Esophagus muscularis mucosa (tissue), 3 donors: ENCODE data around the gene MAPK4.
"Not testable (repeated sequence)": the region's sequence is repeated elsewhere in the genome, so short reads cannot be mapped to it uniquely, and the experiment has no call there.

Experiments
- CTCF ChIP-seq, 3 experiments: fragments of 200-600 bp in 2 of 3; fragments of 450-650 bp in 1 of 3; sonication (generic) in 2 of 3; IDR thresholded peaks; one replicate each; pipeline ENCODE4 v1.5.1; 2017 to 2019; ENCODE audit warnings: antibody characterized with exemption in 3 of 3, mild to moderate bottlenecking in 2 of 3, moderate library complexity in 1 of 3
- POLR2A ChIP-seq: fragments of 450-650 bp; IDR thresholded peaks from one replicate; pipeline ENCODE4 v1.6.1; 2017; ENCODE audit warnings: antibody characterized with exemption, moderate library complexity, mild to moderate bottlenecking, low read depth

DNA sequence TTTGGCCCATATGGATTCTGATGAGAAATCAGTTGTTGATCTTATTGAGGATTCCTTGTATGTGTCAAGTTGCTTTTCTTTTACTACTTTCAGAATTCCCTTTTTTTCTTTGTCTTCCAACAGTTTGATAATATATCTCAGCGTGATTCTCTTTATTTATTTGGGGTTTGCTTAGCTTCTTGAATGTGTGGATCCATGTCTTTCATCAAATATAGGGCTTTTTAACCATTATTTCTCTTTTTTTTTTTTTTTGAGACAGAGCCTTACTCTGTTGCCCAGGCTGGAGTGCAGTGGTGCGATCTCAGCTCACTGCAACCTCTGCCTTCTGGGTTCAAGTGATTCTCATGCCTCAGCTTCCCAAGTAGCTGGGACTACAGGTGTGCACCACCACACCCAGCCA lies 26.1 kb upstream of the MAPK4 start:
- not testable (repeated sequence) for TF ChIP-seq CTCF (IDR thresholded peaks at IDR 0.05); POLR2A
